H1 (cell line): ENCODE data around the gene CPA2. TPM values are rescaled to one million over a fixed set of nuclear protein-coding genes. Genes with fewer than 3 reads are reported as not detected.

Experiments used
- CEBPB ChIP-seq: IDR thresholded peaks from 2 replicates; pipeline ENCODE4 v1.6.1; 2012; ENCODE audit warnings: low read depth, low read length
- GABPA ChIP-seq: IDR thresholded peaks from 2 replicates; pipeline ENCODE4 v1.6.1; 2011; ENCODE audit warnings: mild to moderate bottlenecking, low read length, moderate library complexity, borderline replicate concordance; ENCODE audit not compliant: insufficient read depth
- JUND ChIP-seq: IDR thresholded peaks from 2 replicates; pipeline ENCODE4 v1.6.1; 2011; ENCODE audit warnings: mild to moderate bottlenecking, improper control_type of control experiment, low read length
- RBBP5 ChIP-seq: IDR thresholded peaks from 2 replicates; pipeline ENCODE4 v1.7.1; 2012; ENCODE audit warnings: low read depth, mild to moderate bottlenecking, inconsistent platforms, low read length, moderate library complexity, borderline replicate concordance
- RNF2 ChIP-seq: fragments of 200-900, 300-1000 bp; sonication (generic); IDR thresholded peaks from 2 replicates; pipeline ENCODE4 v1.7.1; 2016; ENCODE audit warnings: borderline replicate concordance, low read depth, mild to moderate bottlenecking, antibody characterized with exemption, low read length; ENCODE audit not compliant: poor library complexity, severe bottlenecking; ENCODE audit errors: missing control alignments
- polyA plus RNA-seq, 7 experiments: library from polyadenylated mRNA; depleted of rRNA in 3 of 7; stranded (reverse) in 5 of 7; unstranded in 2 of 7; fragments of >200 nt in 5 of 7; fragments of 200-250 nt in 2 of 7; gene quantifications; 1 replicate in 5 of 7; 2 replicates in 1 of 7; 4 replicates in 1 of 7; pipeline versions ENCODE4 v1.2.1 to v1.2.3, GENCODE V29; 2011 to 2013; ENCODE audit warnings: missing spikeins in 2 of 7, mixed read lengths in 2 of 7
- total RNA-seq: library from RNA; stranded (reverse); fragmentation: NEBNext Ultra II Directional; extraction: Animal tissue kit (Norgen Biotek cat#: 25700); gene quantifications from 2 replicates; pipeline ENCODE4 v1.2.1, GENCODE V29; 2021
- TF ChIP-seq, protein P1 (sequence below): fragments of 300-600 bp; sonication (generic); IDR thresholded peaks from 2 replicates; pipeline ENCODE4 v1.7.1; 2012; ENCODE audit warnings: low read length, moderate library complexity, mild to moderate bottlenecking, inconsistent platforms; ENCODE audit not compliant: insufficient replicate concordance

Gene CPA2
- total and polyA plus RNA-seq, 2 of the 8 experiments (the other 6 are each of a cell fraction or from before 2014, with no cell fraction given), result 0.21 TPM; not detected in 1

DNA sequence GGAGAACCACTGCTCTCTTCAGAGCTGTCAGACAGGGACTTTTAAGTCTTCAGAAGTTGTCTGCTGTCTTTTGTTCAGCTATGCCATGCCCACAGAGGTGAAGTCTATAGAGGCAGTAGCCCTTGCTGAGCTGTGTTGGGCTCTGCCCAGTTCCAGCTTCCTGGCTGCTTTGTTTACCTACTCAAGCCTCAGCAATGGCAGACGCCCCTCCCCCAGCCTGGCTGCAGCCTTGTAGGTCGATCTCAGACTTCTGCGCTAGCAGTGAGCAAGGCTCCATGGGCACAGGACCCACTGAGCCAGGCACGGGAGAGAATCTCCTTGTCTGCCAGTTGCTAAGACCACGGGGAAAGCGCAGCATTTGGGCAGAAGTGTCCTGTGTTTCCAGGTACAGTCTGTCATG is 12.1 kb upstream of the CPA2 start (continued):
- TF ChIP-seq, protein P1, sequence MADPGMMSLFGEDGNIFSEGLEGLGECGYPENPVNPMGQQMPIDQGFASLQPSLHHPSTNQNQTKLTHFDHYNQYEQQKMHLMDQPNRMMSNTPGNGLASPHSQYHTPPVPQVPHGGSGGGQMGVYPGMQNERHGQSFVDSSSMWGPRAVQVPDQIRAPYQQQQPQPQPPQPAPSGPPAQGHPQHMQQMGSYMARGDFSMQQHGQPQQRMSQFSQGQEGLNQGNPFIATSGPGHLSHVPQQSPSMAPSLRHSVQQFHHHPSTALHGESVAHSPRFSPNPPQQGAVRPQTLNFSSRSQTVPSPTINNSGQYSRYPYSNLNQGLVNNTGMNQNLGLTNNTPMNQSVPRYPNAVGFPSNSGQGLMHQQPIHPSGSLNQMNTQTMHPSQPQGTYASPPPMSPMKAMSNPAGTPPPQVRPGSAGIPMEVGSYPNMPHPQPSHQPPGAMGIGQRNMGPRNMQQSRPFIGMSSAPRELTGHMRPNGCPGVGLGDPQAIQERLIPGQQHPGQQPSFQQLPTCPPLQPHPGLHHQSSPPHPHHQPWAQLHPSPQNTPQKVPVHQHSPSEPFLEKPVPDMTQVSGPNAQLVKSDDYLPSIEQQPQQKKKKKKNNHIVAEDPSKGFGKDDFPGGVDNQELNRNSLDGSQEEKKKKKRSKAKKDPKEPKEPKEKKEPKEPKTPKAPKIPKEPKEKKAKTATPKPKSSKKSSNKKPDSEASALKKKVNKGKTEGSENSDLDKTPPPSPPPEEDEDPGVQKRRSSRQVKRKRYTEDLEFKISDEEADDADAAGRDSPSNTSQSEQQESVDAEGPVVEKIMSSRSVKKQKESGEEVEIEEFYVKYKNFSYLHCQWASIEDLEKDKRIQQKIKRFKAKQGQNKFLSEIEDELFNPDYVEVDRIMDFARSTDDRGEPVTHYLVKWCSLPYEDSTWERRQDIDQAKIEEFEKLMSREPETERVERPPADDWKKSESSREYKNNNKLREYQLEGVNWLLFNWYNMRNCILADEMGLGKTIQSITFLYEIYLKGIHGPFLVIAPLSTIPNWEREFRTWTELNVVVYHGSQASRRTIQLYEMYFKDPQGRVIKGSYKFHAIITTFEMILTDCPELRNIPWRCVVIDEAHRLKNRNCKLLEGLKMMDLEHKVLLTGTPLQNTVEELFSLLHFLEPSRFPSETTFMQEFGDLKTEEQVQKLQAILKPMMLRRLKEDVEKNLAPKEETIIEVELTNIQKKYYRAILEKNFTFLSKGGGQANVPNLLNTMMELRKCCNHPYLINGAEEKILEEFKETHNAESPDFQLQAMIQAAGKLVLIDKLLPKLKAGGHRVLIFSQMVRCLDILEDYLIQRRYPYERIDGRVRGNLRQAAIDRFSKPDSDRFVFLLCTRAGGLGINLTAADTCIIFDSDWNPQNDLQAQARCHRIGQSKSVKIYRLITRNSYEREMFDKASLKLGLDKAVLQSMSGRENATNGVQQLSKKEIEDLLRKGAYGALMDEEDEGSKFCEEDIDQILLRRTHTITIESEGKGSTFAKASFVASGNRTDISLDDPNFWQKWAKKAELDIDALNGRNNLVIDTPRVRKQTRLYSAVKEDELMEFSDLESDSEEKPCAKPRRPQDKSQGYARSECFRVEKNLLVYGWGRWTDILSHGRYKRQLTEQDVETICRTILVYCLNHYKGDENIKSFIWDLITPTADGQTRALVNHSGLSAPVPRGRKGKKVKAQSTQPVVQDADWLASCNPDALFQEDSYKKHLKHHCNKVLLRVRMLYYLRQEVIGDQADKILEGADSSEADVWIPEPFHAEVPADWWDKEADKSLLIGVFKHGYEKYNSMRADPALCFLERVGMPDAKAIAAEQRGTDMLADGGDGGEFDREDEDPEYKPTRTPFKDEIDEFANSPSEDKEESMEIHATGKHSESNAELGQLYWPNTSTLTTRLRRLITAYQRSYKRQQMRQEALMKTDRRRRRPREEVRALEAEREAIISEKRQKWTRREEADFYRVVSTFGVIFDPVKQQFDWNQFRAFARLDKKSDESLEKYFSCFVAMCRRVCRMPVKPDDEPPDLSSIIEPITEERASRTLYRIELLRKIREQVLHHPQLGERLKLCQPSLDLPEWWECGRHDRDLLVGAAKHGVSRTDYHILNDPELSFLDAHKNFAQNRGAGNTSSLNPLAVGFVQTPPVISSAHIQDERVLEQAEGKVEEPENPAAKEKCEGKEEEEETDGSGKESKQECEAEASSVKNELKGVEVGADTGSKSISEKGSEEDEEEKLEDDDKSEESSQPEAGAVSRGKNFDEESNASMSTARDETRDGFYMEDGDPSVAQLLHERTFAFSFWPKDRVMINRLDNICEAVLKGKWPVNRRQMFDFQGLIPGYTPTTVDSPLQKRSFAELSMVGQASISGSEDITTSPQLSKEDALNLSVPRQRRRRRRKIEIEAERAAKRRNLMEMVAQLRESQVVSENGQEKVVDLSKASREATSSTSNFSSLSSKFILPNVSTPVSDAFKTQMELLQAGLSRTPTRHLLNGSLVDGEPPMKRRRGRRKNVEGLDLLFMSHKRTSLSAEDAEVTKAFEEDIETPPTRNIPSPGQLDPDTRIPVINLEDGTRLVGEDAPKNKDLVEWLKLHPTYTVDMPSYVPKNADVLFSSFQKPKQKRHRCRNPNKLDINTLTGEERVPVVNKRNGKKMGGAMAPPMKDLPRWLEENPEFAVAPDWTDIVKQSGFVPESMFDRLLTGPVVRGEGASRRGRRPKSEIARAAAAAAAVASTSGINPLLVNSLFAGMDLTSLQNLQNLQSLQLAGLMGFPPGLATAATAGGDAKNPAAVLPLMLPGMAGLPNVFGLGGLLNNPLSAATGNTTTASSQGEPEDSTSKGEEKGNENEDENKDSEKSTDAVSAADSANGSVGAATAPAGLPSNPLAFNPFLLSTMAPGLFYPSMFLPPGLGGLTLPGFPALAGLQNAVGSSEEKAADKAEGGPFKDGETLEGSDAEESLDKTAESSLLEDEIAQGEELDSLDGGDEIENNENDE, result no peak
- TF ChIP-seq JUND, result no peak
- TF ChIP-seq RNF2, result no peak
- no peak for TF ChIP-seq GABPA
- no peak for TF ChIP-seq RBBP5
- TF ChIP-seq CEBPB, result no peak
